ENCODE measurements around the gene ACACB. TPM values are rescaled to one million over a fixed set of nuclear protein-coding genes. Genes with fewer than 3 reads are reported as not detected.
"Not testable (repeated sequence)": the region's sequence is repeated elsewhere in the genome, so short reads cannot be mapped to it uniquely, and the experiment has no call there.

Gene ACACB
- total RNA-seq, 1 donor from 2014 or later: 1.7 TPM

DNA sequence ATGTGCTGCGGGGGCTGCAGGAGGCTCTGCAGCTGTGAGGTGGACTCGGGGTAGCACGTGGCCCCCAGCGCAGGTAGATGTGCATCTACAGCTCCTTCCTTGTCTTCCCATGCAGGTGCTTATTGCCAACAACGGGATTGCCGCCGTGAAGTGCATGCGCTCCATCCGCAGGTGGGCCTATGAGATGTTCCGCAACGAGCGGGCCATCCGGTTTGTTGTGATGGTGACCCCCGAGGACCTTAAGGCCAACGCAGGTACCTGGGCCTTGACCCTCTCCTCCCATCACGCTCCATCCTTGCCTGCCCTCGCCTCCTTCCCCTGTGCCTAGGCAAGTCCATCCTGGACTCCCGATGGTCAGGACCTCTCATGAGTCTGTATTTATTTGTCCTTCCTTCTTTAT is 51.4 kb downstream of the ACACB start:
- H3K27me3 Mint-ChIP-seq (ENCODE audit: unreplicated experiment): peaks cover 4% of the 10 kb centered on the region
- no peak overlapping the region for H3K27ac Mint-ChIP-seq (ENCODE audit: unreplicated experiment)
- H3K36me3 Mint-ChIP-seq (ENCODE audit: low read depth, unreplicated experiment): no peaks in the 10 kb centered on the region
- peaks cover 4% of the 10 kb centered on the region for H3K4me1 Mint-ChIP-seq (ENCODE audit: unreplicated experiment)
- DNase-seq (ENCODE audit: low spot score): no peak
- TF ChIP-seq, protein P1, sequence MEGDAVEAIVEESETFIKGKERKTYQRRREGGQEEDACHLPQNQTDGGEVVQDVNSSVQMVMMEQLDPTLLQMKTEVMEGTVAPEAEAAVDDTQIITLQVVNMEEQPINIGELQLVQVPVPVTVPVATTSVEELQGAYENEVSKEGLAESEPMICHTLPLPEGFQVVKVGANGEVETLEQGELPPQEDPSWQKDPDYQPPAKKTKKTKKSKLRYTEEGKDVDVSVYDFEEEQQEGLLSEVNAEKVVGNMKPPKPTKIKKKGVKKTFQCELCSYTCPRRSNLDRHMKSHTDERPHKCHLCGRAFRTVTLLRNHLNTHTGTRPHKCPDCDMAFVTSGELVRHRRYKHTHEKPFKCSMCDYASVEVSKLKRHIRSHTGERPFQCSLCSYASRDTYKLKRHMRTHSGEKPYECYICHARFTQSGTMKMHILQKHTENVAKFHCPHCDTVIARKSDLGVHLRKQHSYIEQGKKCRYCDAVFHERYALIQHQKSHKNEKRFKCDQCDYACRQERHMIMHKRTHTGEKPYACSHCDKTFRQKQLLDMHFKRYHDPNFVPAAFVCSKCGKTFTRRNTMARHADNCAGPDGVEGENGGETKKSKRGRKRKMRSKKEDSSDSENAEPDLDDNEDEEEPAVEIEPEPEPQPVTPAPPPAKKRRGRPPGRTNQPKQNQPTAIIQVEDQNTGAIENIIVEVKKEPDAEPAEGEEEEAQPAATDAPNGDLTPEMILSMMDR (IDR thresholded peaks at IDR 0.05; ENCODE audit: unreplicated experiment): no peak
- H3K9me3 Mint-ChIP-seq (ENCODE audit: unreplicated experiment): no peaks in the 10 kb centered on the region
- H3K4me3 Mint-ChIP-seq (ENCODE audit: unreplicated experiment): no peak overlapping the region

DNA sequence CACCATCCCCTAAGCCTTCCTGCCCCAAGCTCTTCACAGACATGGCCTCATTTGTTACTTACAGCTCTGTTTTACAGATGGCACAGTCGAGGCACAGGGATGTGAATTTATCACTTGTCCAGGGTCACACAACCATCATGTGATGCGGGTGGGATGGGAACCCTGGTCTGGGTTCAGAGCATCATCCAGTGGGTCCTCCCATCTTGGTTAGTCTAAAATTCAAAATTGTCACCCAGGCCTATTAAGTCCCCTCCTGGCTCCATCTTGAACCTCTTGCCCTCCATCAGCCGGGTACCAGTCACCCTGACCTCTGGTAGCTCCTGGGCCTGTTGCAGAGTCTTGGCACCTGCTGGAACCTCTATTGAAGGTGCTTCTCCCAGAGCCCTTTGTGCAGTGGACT is 52.9 kb downstream of the ACACB start:
- Mint-ChIP-seq H3K27ac (ENCODE audit: unreplicated experiment) (no peak overlapping the region), H3K27me3 (ENCODE audit: unreplicated experiment) (peaks cover 4% of the 10 kb centered on the region), H3K4me1 (ENCODE audit: unreplicated experiment) (no peaks in the 10 kb centered on the region), H3K36me3 (ENCODE audit: low read depth, unreplicated experiment) (no peaks in the 10 kb centered on the region), H3K9me3 (ENCODE audit: unreplicated experiment) (no peaks in the 10 kb centered on the region), H3K4me3 (ENCODE audit: unreplicated experiment) (no peak overlapping the region)
- no peak for DNase-seq (ENCODE audit: low spot score)
- TF ChIP-seq, protein P1 (IDR thresholded peaks at IDR 0.05; ENCODE audit: unreplicated experiment): no peak

DNA sequence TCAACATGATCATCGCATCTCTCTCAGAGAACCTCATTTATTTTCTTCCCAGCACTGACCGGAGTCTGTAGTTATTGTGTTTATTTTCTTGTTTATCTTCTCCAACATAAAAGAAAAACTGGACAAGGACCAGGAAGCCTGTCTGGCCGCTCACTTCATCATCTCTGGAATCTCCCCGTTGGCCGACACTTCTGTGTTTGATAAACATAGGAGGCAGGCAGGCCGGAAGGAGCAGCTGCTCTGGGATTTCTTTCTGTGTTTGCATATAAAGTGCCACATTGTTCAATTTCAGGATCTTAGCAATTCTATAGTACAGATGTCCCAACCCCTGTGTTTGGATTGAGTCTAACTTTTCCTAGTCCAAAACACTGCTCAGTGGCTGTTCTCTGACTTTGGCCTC is 53.3 kb downstream of the ACACB start:
- Mint-ChIP-seq H3K27ac (ENCODE audit: unreplicated experiment) (no peak overlapping the region), H3K4me3 (ENCODE audit: unreplicated experiment) (no peak overlapping the region), H3K27me3 (ENCODE audit: unreplicated experiment) (peaks cover 4% of the 10 kb centered on the region), H3K9me3 (ENCODE audit: unreplicated experiment) (no peaks in the 10 kb centered on the region), H3K36me3 (ENCODE audit: low read depth, unreplicated experiment) (no peaks in the 10 kb centered on the region), H3K4me1 (ENCODE audit: unreplicated experiment) (no peaks in the 10 kb centered on the region)
- TF ChIP-seq, protein P1 (IDR thresholded peaks at IDR 0.05; ENCODE audit: unreplicated experiment): no peak
- no peak for DNase-seq (ENCODE audit: low spot score)

DNA sequence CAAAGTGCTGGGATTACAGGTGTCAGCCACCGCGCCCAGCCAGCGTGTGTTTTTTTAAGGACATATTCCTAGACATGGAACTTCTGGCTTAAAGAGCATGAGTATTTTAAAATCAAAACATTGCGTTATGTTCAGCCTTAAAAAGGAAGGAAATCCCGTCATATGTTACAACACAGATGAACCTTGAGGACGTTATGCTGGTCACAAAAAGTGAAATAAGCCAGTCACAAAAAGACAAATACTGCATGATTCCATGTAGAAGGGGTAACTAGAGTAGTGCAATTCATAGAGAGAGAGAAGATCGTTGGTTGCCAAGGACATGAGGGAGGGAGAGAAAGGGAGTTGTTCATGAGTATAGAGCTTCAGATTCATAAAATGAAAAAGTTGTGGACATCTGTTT is 53.9 kb downstream of the ACACB start:
- no peak overlapping the region for H3K4me3 Mint-ChIP-seq (ENCODE audit: unreplicated experiment)
- peaks cover 2% of the 10 kb centered on the region for H3K27me3 Mint-ChIP-seq (ENCODE audit: unreplicated experiment)
- H3K4me1 Mint-ChIP-seq (ENCODE audit: unreplicated experiment): no peaks in the 10 kb centered on the region
- TF ChIP-seq, protein P1 (IDR thresholded peaks at IDR 0.05; ENCODE audit: unreplicated experiment): no peak
- H3K36me3 Mint-ChIP-seq (ENCODE audit: low read depth, unreplicated experiment): no peaks in the 10 kb centered on the region
- no peak for DNase-seq (ENCODE audit: low spot score)
- H3K9me3 Mint-ChIP-seq (ENCODE audit: unreplicated experiment): no peaks in the 10 kb centered on the region
- H3K27ac Mint-ChIP-seq (ENCODE audit: unreplicated experiment): no peak overlapping the region

DNA sequence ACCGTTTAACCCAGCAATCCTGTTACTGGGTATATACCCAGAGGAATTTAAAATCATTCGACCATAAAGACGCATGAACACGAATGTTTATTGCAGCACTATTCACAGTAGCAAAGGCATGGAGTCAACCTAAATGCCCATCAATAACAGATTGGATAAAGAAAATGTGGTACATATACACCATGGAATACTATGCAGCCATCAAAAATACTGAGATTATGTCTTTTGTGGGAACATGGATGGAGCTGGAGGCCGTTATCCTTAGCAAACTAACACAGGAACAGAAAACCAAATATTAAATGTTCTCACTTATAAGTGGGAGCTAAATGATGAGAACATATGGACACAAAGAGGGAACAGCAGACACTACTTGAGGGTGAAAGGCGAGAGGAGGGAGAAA is 56.4 kb downstream of the ACACB start:
- not testable (repeated sequence) for DNase-seq (ENCODE audit: low spot score); H3K27ac Mint-ChIP-seq (ENCODE audit: unreplicated experiment); H3K36me3 Mint-ChIP-seq (ENCODE audit: low read depth, unreplicated experiment); H3K9me3 Mint-ChIP-seq (ENCODE audit: unreplicated experiment); H3K4me1 Mint-ChIP-seq (ENCODE audit: unreplicated experiment); H3K27me3 Mint-ChIP-seq (ENCODE audit: unreplicated experiment); H3K4me3 Mint-ChIP-seq (ENCODE audit: unreplicated experiment)
